ENCODE measurements around the gene CATSPERZ.

Gene CATSPERZ

GRCh38 chr11:64264371-64264852 lies 35.7 kb upstream of the CATSPERZ start:
- no peak for DNase-seq (ENCODE audit: low spot score)

- no peak for DNase-seq (ENCODE audit: low spot score)
These were observed 34.7 kb upstream of the CATSPERZ start for GRCh38 chr11:64265176-64266160.

GRCh38 chr11:64266339-64266738 lies 33.8 kb upstream of the CATSPERZ start:
- no peak for DNase-seq (ENCODE audit: low spot score)

- DNase-seq (ENCODE audit: low spot score): no peak
These were observed 32.8 kb upstream of the CATSPERZ start for GRCh38 chr11:64267207-64267945.

- no peak for DNase-seq (ENCODE audit: low spot score)
These were observed 31.9 kb upstream of the CATSPERZ start for GRCh38 chr11:64268025-64268892.

- DNase-seq (ENCODE audit: low spot score): peak; percentile 44
These were observed 31.1 kb upstream of the CATSPERZ start for GRCh38 chr11:64268893-64269539.

GRCh38 chr11:64269540-64270220 lies 30.5 kb upstream of the CATSPERZ start:
- peak; percentile 100 for DNase-seq (ENCODE audit: low spot score)

GRCh38 chr11:64275031-64275800 lies 24.9 kb upstream of the CATSPERZ start:
- DNase-seq (ENCODE audit: low spot score): no peak

GRCh38 chr11:64275841-64276240 lies 24.3 kb upstream of the CATSPERZ start:
- no peak for DNase-seq (ENCODE audit: low spot score)

GRCh38 chr11:64276653-64277431 lies 23.3 kb upstream of the CATSPERZ start:
- DNase-seq (ENCODE audit: low spot score): no peak

GRCh38 chr11:64278576-64279190 lies 21.5 kb upstream of the CATSPERZ start:
- DNase-seq (ENCODE audit: low spot score): no peak

- no peak for DNase-seq (ENCODE audit: low spot score)
These were observed 18.0 kb upstream of the CATSPERZ start for GRCh38 chr11:64281957-64282770.

- DNase-seq (ENCODE audit: low spot score): no peak
These were observed 17.1 kb upstream of the CATSPERZ start for GRCh38 chr11:64283092-64283491.

GRCh38 chr11:64284048-64284961 lies 15.9 kb upstream of the CATSPERZ start, which contains the start of gene BAD:
BAD (minus strand) TSS chr11:64284665; CDS start chr11:64284368, 297 bp downstream.
- DNase-seq (ENCODE audit: low spot score): peak; percentile 97

- DNase-seq (ENCODE audit: low spot score): peak; percentile 85
These were observed 14.9 kb upstream of the CATSPERZ start, which contains the start of gene GPR137 for GRCh38 chr11:64284962-64285884. GPR137 (plus strand) TSS chr11:64285848; CDS start chr11:64286525, 677 bp downstream.
